HepG2 (cell line): ENCODE measurements around the gene RELB. TPM values are rescaled to one million over a fixed set of nuclear protein-coding genes. Genes with fewer than 3 reads are reported as not detected.
A peak's percentile ranks its signal among the peaks of the same experiment; 100 is the strongest.

ENCODE experiments used
- AHDC1 ChIP-seq: sonication (generic); formaldehyde crosslinking; IDR thresholded peaks from 2 replicates; pipeline ENCODE4 v1.5.1; 2020; ENCODE audit warnings: mild to moderate bottlenecking, missing genetic modification reagents, borderline replicate concordance
- ATRX ChIP-seq: sonication (generic); formaldehyde crosslinking; IDR thresholded peaks from 2 replicates; pipeline ENCODE4 v1.4.0; 2020; ENCODE audit warnings: missing genetic modification reagents, borderline replicate concordance
- CBX2 ChIP-seq, 2 experiments: fragments of 200-600 bp in 1 of 2; sonication (generic); formaldehyde crosslinking in 1 of 2; IDR thresholded peaks; 2 replicates each; pipeline versions ENCODE4 v1.7.0 to v1.8.1; 2018 to 2022; ENCODE audit warnings: low read depth in 2 of 2, low read length in 1 of 2, mild to moderate bottlenecking in 1 of 2, missing genetic modification reagents in 1 of 2
- CSRNP1 ChIP-seq: sonication (generic); formaldehyde crosslinking; IDR thresholded peaks from 2 replicates; pipeline ENCODE4 v1.8.1; 2023; ENCODE audit warnings: mild to moderate bottlenecking, missing genetic modification reagents
- HNF4G ChIP-seq, 2 experiments: sonication (generic) in 1 of 2; formaldehyde crosslinking in 1 of 2; IDR thresholded peaks; 2 replicates each; pipeline versions ENCODE4 v1.4.0 to v1.6.1; 2011 to 2020; ENCODE audit warnings: borderline replicate concordance in 2 of 2, low read depth in 2 of 2, mild to moderate bottlenecking in 2 of 2, low read length in 1 of 2, missing genetic modification reagents in 1 of 2, moderate library complexity in 1 of 2
- ISL2 ChIP-seq: sonication (generic); formaldehyde crosslinking; IDR thresholded peaks from 2 replicates; pipeline ENCODE4 v1.5.0; 2020; ENCODE audit warnings: missing genetic modification reagents
- KDM2A ChIP-seq: sonication (generic); formaldehyde crosslinking; IDR thresholded peaks from 2 replicates; pipeline ENCODE4 v1.4.0; 2020; ENCODE audit warnings: low read depth, missing genetic modification reagents, borderline replicate concordance
- KLF15 ChIP-seq: sonication (generic); formaldehyde crosslinking; IDR thresholded peaks from 2 replicates; pipeline ENCODE4 v1.8.1; 2023; ENCODE audit warnings: borderline replicate concordance, mild to moderate bottlenecking, inconsistent platforms, missing genetic modification reagents, mixed read lengths
- PLRG1 ChIP-seq: fragments of 450-650 bp; conservative IDR thresholded peaks from 2 replicates; pipeline ENCODE4 v1.6.1; 2016
- SIX1 ChIP-seq: sonication (generic); formaldehyde crosslinking; IDR thresholded peaks from 2 replicates; pipeline ENCODE4 v1.4.0; 2020; ENCODE audit warnings: missing genetic modification reagents, borderline replicate concordance
- ZBTB2 ChIP-seq: sonication (generic); formaldehyde crosslinking; IDR thresholded peaks from 2 replicates; pipeline ENCODE4 v1.8.0; 2022; ENCODE audit warnings: low read depth, missing genetic modification reagents
- ZKSCAN5 ChIP-seq: sonication (generic); formaldehyde crosslinking; IDR thresholded peaks from 2 replicates; pipeline ENCODE4 v1.5.1; 2020; ENCODE audit warnings: mild to moderate bottlenecking, missing genetic modification reagents
- ZNF18 ChIP-seq: sonication (generic); formaldehyde crosslinking; IDR thresholded peaks from 2 replicates; pipeline ENCODE4 v1.8.0; 2022; ENCODE audit warnings: mild to moderate bottlenecking, missing genetic modification reagents; ENCODE audit not compliant: insufficient replicate concordance
- ZNF30 ChIP-seq: sonication (generic); formaldehyde crosslinking; IDR thresholded peaks from 2 replicates; pipeline ENCODE4 v1.5.0; 2020; ENCODE audit warnings: mild to moderate bottlenecking, missing genetic modification reagents
- ZNF558 ChIP-seq: sonication (generic); formaldehyde crosslinking; IDR thresholded peaks from 2 replicates; pipeline ENCODE4 v1.9.0; 2022; ENCODE audit warnings: mild to moderate bottlenecking, missing genetic modification reagents, borderline replicate concordance
- ZNF777 ChIP-seq: sonication (generic); formaldehyde crosslinking; IDR thresholded peaks from 2 replicates; pipeline ENCODE4 v1.4.0; 2020; ENCODE audit warnings: missing genetic modification reagents
- polyA plus RNA-seq, 8 experiments: library from polyadenylated mRNA; depleted of rRNA in 3 of 8; stranded (reverse) in 7 of 8; unstranded in 1 of 8; fragments of >200 nt; fragmentation: Illumina TruSeq in 4 of 8; extraction: Trizol in 4 of 8; gene quantifications; 2 replicates each; pipeline versions ENCODE4 v1.2.1 to v1.2.3, GENCODE V29; 2011 to 2016; ENCODE audit warnings: low read depth in 4 of 8, missing spikeins in 1 of 8, mixed read lengths in 1 of 8; ENCODE audit not compliant: insufficient read depth in 1 of 8
- total RNA-seq, 5 experiments: library from RNA; depleted of rRNA; stranded (reverse); fragments of >200 nt; fragmentation: Illumina TruSeq; extraction: Trizol; gene quantifications; 2 replicates each; pipeline ENCODE4 v1.2.3, GENCODE V29; 2016; ENCODE audit warnings: low read depth in 1 of 5

The RELB gene
- total and polyA plus RNA-seq, 2 of the 13 experiments (the other 11 are each of a cell fraction or from before 2014, with no cell fraction given): 1.9 to 3.5 TPM

- TF ChIP-seq ZBTB2 (CRISPR knock-in tag) (no peak; the same call in 1 of the 2 replicates), AHDC1 (no peak), HNF4G (IDR thresholded peaks at IDR 0.05; ENCODE audit: borderline replicate concordance, low read depth, low read length) (no peak), HNF4G (CRISPR knock-in tag; IDR thresholded peaks at IDR 0.05; ENCODE audit: borderline replicate concordance, low read depth) (no peak), ZNF777 (CRISPR knock-in tag) (no peak), CBX2 (IDR thresholded peaks at IDR 0.05; ENCODE audit: low read depth, low read length) (no peak), CBX2 (CRISPR knock-in tag; IDR thresholded peaks at IDR 0.05; ENCODE audit: low read depth) (no peak), PLRG1 (no peak), SIX1 (CRISPR knock-in tag) (no peak), ATRX (no peak), KLF15 (CRISPR knock-in tag) (no peak; the same call in 1 of the 2 replicates), KDM2A (peak; percentile 94; the same call in 1 of the 2 replicates), ISL2 (peak; percentile 50; the same call in 1 of the 2 replicates), ZNF30 (CRISPR knock-in tag) (no peak), ZKSCAN5 (no peak), ZNF18 (CRISPR knock-in tag) (no peak), CSRNP1 (CRISPR knock-in tag) (0 out of 2 replicates have a peak, but pooled peaks have one; percentile 76), ZNF558 (CRISPR knock-in tag) (no peak)
Measured at GRCh38 chr19:44954649-44955504, 46.4 kb upstream of the RELB start, which contains the start of gene CLPTM1 (continued).
